ENCODE results near the gene ELAC2.
A peak's percentile ranks its signal among the peaks of the same experiment; 100 is the strongest.

Gene ELAC2

GRCh38 chr17:13046361-13046760 is 28.5 kb upstream of the ELAC2 start:
- H3K4me3 ChIP-seq (ENCODE audit: low read depth, low read length) = no peak overlapping the region
- TF ChIP-seq CTCF (IDR thresholded peaks at IDR 0.05; ENCODE audit: insufficient read depth, low read depth, low read length, missing control alignments) = no peak
- DNase-seq (ENCODE audit: low read depth) = no peak

- no peak for TF ChIP-seq CTCF (IDR thresholded peaks at IDR 0.05; ENCODE audit: insufficient read depth, low read depth, low read length, missing control alignments)
- no peak overlapping the region for H3K4me3 ChIP-seq (ENCODE audit: low read depth, low read length)
- DNase-seq (ENCODE audit: low read depth) = no peak
Observed at GRCh38 chr17:13044572-13045065, 26.8 kb upstream of the ELAC2 start.

- no peak for DNase-seq (ENCODE audit: low read depth)
- no peak overlapping the region for H3K4me3 ChIP-seq (ENCODE audit: low read depth, low read length)
- no peak for TF ChIP-seq CTCF (IDR thresholded peaks at IDR 0.05; ENCODE audit: insufficient read depth, low read depth, low read length, missing control alignments)
Observed at GRCh38 chr17:13038931-13039665, 21.3 kb upstream of the ELAC2 start.

- no peak for DNase-seq (ENCODE audit: low read depth)
- no peak for TF ChIP-seq CTCF (IDR thresholded peaks at IDR 0.05; ENCODE audit: insufficient read depth, low read depth, low read length, missing control alignments)
- no peak overlapping the region for H3K4me3 ChIP-seq (ENCODE audit: low read depth, low read length)
Observed at GRCh38 chr17:13036751-13037150, 18.9 kb upstream of the ELAC2 start.

- no peak for TF ChIP-seq CTCF (IDR thresholded peaks at IDR 0.05; ENCODE audit: insufficient read depth, low read depth, low read length, missing control alignments)
- no peak for DNase-seq (ENCODE audit: low read depth)
- no peak overlapping the region for H3K4me3 ChIP-seq (ENCODE audit: low read depth, low read length)
Observed at GRCh38 chr17:13035420-13035819, 17.6 kb upstream of the ELAC2 start.

GRCh38 chr17:13031718-13032350 is 14.0 kb upstream of the ELAC2 start:
- TF ChIP-seq CTCF (IDR thresholded peaks at IDR 0.05; ENCODE audit: insufficient read depth, low read depth, low read length, missing control alignments) = peak; percentile 81
- no peak overlapping the region for H3K4me3 ChIP-seq (ENCODE audit: low read depth, low read length)
- peak; percentile 64 for DNase-seq (ENCODE audit: low read depth)

Measured in GM12865 (cell line).